ENCODE data around the gene KCNIP3. TPM values are rescaled to one million over a fixed set of nuclear protein-coding genes. Genes with fewer than 3 reads are reported as not detected.

The KCNIP3 gene
- total and polyA plus RNA-seq, 12 donors: 2.1 to 8.0 (median 3.9) TPM

DNA sequence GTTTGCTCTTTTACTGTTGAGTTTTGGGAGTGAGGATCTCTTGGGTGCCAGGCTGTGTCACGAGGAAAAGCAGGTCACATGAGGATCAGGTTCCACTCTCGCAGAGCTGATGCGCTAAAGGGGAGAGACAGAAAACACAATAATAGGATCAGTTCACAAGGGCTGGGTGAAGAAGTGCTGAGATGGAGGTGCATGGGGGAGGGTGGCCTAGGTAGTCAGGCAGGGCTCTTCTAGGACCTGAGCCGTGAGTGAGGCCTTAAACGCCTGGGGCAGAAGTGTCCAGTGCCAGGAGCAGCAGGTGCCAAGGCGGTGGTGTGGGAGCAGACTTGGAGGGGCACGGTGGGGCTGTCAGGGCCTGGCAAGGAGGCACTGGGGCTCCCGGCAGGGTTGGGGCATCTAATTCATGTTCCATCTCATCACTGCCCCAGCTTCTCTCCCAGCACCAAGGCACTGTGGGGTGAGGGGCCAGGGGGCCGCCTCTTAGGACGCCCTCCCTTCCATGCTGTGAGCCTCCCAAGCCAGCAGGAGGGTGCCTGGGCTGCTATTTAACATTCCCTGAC, 9.3 kb downstream of the KCNIP3 start:
- TF ChIP-seq CTCF (IDR thresholded peaks at IDR 0.05): no peak
- peak in 1 of 8 donors; percentile 13 for ATAC-seq

GRCh38 chr2:95307036-95307435, 9.9 kb downstream of the KCNIP3 start:
- TF ChIP-seq CTCF (IDR thresholded peaks at IDR 0.05): no peak
- H3K27me3 ChIP-seq: peaks cover 0 to 36% (median 1%) of the 10 kb centered on the region in 7 donors

More for the DNA sequence above, 9.3 kb downstream of the KCNIP3 start:
- Histone ChIP-seq H3K9me3 (no peaks in the 10 kb centered on the region), H3K27me3 (peaks cover 0 to 34% (median 1%) of the 10 kb centered on the region in 7 donors), H3K27ac (no peak overlapping the region), H3K4me1 (no peaks in the 10 kb centered on the region), H3K4me3 (no peak overlapping the region), H3K36me3 (no peaks in the 10 kb centered on the region)
- WGBS, 2 donors: 79 to 80% methylated on average over 9 to 10 of the region's 10 CpGs
- intact Hi-C loops (cut with DNase I): no loop called here
- DNase-seq: no peak

GRCh38 chr2:95307878-95308277, 10.7 kb downstream of the KCNIP3 start:
- DNase-seq: no peak
- no peak for ATAC-seq
- 71 to 77% methylated on average over 8 of the region's 8 CpGs for WGBS, 2 donors
- intact Hi-C loops (cut with DNase I): no loop called here
- H3K27ac ChIP-seq: no peak overlapping the region
- no peaks in the 10 kb centered on the region for H3K9me3 ChIP-seq
- TF ChIP-seq CTCF (IDR thresholded peaks at IDR 0.05): no peak
- H3K4me3 ChIP-seq: no peak overlapping the region
- H3K27me3 ChIP-seq: peaks cover 0 to 31% (median 0%) of the 10 kb centered on the region in 7 donors
- no peaks in the 10 kb centered on the region for H3K4me1 ChIP-seq
- H3K36me3 ChIP-seq: no peaks in the 10 kb centered on the region

More at GRCh38 chr2:95307036-95307435, 9.9 kb downstream of the KCNIP3 start:
- H3K36me3 ChIP-seq: no peaks in the 10 kb centered on the region
- WGBS, 2 donors: 74% methylated on average over 5 of the region's 5 CpGs
- no peaks in the 10 kb centered on the region for H3K4me1 ChIP-seq
- H3K27ac ChIP-seq: no peak overlapping the region
- no peak overlapping the region for H3K4me3 ChIP-seq
- intact Hi-C loops (cut with DNase I): no loop called here
- no peaks in the 10 kb centered on the region for H3K9me3 ChIP-seq
- no peak for ATAC-seq
- no peak for DNase-seq

DNA sequence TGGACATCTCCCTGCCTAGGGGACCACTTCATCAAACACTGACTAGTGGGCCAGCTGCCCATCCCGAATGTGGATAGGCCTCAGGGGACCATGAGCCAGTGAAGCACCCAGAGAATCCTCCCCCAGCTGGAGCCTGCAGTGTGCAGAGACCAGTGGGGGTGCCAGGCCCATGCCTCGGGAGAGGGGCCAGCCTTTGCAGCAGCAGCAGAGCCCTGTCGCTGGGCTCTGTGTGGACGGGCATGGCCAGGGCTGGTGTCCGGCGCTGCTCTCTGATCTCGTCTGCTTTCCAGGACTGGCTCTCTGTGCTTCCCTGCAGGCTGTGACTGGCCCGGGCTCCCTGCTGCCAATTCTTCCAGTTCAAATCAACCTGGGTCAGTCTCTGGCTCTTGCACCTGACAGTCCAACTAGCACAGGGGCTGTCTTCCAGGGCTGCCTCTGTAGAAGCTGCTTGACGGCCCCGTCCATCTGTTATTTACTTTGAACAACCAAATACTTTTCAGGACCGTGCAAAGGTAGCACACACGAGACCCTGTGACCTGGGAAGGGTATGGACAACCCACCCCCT, 11.4 kb downstream of the KCNIP3 start:
- DNase-seq (no peak), ATAC-seq (no peak)
- TF ChIP-seq CTCF (IDR thresholded peaks at IDR 0.05): no peak
- H3K4me3 ChIP-seq: no peak overlapping the region
- no peak overlapping the region for H3K27ac ChIP-seq
- intact Hi-C loops (cut with DNase I): no loop called here
- no peaks in the 10 kb centered on the region for H3K9me3 ChIP-seq
- no peaks in the 10 kb centered on the region for H3K4me1 ChIP-seq
- peaks cover 0 to 25% (median 5%) of the 10 kb centered on the region in 7 donors for H3K27me3 ChIP-seq
- H3K36me3 ChIP-seq: no peaks in the 10 kb centered on the region
- 83 to 84% methylated on average over 11 to 12 of the region's 12 CpGs for WGBS, 2 donors
